Epidermal melanocyte (primary cell): Measurements from ENCODE around the gene EDN2.
A peak's percentile ranks its signal among the peaks of the same experiment; 100 is the strongest.

Experiments
- DNase-seq: peaks from one replicate; pipeline ENCODE4 v3.0.0; 2011; ENCODE audit warnings: low spot score; ENCODE audit not compliant: insufficient read length

Gene EDN2

GRCh38 chr1:41517062-41517438 lies 32.6 kb upstream of the EDN2 start:
- DNase-seq = no peak

- DNase-seq = peak; percentile 96
These were observed 31.9 kb upstream of the EDN2 start for GRCh38 chr1:41516168-41517061.

- no peak for DNase-seq
These were observed 31.3 kb upstream of the EDN2 start for GRCh38 chr1:41515778-41516167.

GRCh38 chr1:41515131-41515678 lies 30.7 kb upstream of the EDN2 start:
- DNase-seq = peak; percentile 97

- no peak for DNase-seq
These were observed 29.9 kb upstream of the EDN2 start for GRCh38 chr1:41514381-41514780.

- DNase-seq = no peak
These were observed 28.9 kb upstream of the EDN2 start for GRCh38 chr1:41513383-41513735.

- no peak for DNase-seq
These were observed 28.4 kb upstream of the EDN2 start for GRCh38 chr1:41512701-41513382.

GRCh38 chr1:41511239-41511540 lies 26.7 kb upstream of the EDN2 start:
- DNase-seq = no peak

GRCh38 chr1:41510531-41511238 lies 26.2 kb upstream of the EDN2 start:
- DNase-seq = no peak

GRCh38 chr1:41509270-41509671 lies 24.8 kb upstream of the EDN2 start:
- DNase-seq = no peak

GRCh38 chr1:41508290-41508689 lies 23.8 kb upstream of the EDN2 start:
- no peak for DNase-seq

GRCh38 chr1:41507836-41508235 lies 23.4 kb upstream of the EDN2 start:
- DNase-seq = no peak

- no peak for DNase-seq
These were observed 22.7 kb upstream of the EDN2 start for GRCh38 chr1:41507110-41507720.

GRCh38 chr1:41504114-41505035 lies 19.9 kb upstream of the EDN2 start:
- no peak for DNase-seq

- DNase-seq = peak; percentile 92
These were observed 19.1 kb upstream of the EDN2 start for GRCh38 chr1:41503538-41504113.

GRCh38 chr1:41502912-41503311 lies 18.4 kb upstream of the EDN2 start:
- DNase-seq = no peak

GRCh38 chr1:41501581-41501980 lies 17.1 kb upstream of the EDN2 start:
- DNase-seq = no peak

- no peak for DNase-seq
These were observed 16.5 kb upstream of the EDN2 start for GRCh38 chr1:41500781-41501518.

GRCh38 chr1:41500378-41500777 lies 15.9 kb upstream of the EDN2 start:
- no peak for DNase-seq

- no peak for DNase-seq
These were observed 15.1 kb upstream of the EDN2 start for GRCh38 chr1:41499591-41499990.
